Measurements from ENCODE around the gene TMEM221. TPM values are rescaled to one million over a fixed set of nuclear protein-coding genes. Genes with fewer than 3 reads are reported as not detected.

TMEM221 gene
- polyA plus RNA-seq, 1 donor from 2014 or later = not detected

DNA sequence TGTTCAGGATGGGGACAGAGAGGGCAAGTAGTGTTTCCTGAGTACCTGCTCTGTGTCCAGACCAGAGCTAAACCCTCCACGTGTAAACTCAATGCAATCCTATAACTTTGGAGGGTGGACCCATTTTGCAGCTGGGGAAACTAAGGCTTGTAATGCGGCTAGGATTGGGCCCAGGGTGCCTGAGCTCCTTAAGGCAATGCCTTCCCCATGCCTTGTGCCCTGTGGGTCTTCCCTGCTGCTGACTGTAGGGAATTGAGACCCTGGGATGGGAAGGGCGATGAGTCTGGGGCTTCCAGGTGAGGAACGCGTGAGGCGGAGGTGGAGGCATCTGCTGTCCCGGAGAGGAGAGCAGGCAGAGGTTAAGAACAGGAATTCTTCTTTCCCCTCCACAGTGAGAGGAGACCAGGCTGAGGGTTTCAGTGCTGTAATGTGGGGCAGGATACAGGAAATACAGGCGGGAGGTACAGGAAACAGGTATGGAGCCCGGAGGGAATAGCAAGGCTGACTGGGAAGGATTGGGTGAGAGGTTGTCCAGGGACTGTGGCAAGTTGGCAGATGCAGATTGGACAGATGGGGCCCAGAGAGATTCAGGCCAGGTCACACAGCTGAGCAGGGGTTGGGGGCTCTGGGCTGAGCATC lies 41.0 kb upstream of the TMEM221 start:
- Histone ChIP-seq H3K4me3 (ENCODE audit: low read length) (no peak overlapping the region), H3K4me2 (ENCODE audit: low read length) (no peak overlapping the region), H3K9ac (ENCODE audit: low read length) (no peak overlapping the region)

DNA sequence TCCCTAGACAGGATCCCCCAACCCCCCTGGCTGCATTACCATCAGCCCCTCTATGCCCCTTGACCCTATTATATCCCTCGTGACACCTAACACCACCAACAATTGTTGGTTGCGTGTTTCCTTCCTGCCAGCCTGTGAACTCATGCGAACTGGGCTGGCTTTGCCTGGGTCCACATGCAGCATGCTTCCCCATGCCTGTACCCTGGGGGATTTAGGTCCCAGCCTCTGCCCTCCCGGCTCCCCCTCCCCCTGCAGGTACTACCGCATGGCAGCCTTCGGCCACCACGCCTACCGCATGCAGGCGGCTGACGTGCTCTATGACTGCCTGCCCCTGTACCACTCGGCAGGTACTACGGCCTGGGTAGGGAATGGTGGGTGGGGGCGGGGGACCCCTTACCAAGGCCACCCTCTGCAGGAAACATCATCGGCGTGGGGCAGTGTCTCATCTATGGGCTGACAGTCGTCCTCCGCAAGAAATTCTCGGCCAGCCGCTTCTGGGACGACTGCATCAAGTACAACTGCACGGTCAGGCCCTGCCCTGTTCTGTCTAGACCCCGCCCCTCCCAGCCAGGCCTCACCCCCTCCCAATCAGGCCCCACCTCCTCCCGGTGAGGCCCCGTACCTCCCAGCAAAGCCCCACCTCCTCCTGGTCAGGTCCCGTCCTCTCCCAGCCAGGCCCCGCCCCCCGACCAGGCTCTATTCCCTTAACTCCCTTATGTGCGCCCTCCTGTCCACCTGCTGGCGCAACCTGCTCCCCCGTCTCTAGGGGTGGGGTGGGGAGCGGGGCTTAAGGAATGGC lies 40.3 kb upstream of the TMEM221 start:
- H3K4me2 ChIP-seq (ENCODE audit: low read length) = no peak overlapping the region

More for the DNA sequence above, 41.0 kb upstream of the TMEM221 start:
- no peak overlapping the region for H3K27ac ChIP-seq (ENCODE audit: low read length)
- no peaks in the 10 kb centered on the region for H3K9me2 ChIP-seq (ENCODE audit: insufficient read depth, low read length)
- no peaks in the 10 kb centered on the region for H3K9me3 ChIP-seq (ENCODE audit: low read length)
- no peaks in the 10 kb centered on the region for H3K36me3 ChIP-seq (ENCODE audit: insufficient read depth, low read length)
- no peaks in the 10 kb centered on the region for H3K27me3 ChIP-seq (ENCODE audit: insufficient read depth, low read depth, low read length)
- H3F3A ChIP-seq (ENCODE audit: insufficient read depth, low read length, poor library complexity, severe bottlenecking) = no peaks in the 10 kb centered on the region
- H4K20me1 ChIP-seq (ENCODE audit: insufficient read depth) = no peaks in the 10 kb centered on the region
- H2AFZ ChIP-seq (ENCODE audit: low read depth, low read length) = no peak overlapping the region
- no peak for TF ChIP-seq TAF1 (IDR thresholded peaks at IDR 0.05; ENCODE audit: low read depth)
- TF ChIP-seq SMC3 (conservative IDR thresholded peaks at IDR 0.05; ENCODE audit: poor library complexity) = no peak
- TF ChIP-seq MXI1 (conservative IDR thresholded peaks at IDR 0.05; ENCODE audit: poor library complexity, severe bottlenecking) = no peak
- no peak for TF ChIP-seq POLR2AphosphoS5 (IDR thresholded peaks at IDR 0.05)
- TF ChIP-seq RAD21 (conservative IDR thresholded peaks at IDR 0.05) = no peak
- H3K79me2 ChIP-seq (replicated peaks; ENCODE audit: insufficient read depth, low read length) = no peaks in the 10 kb centered on the region

DNA sequence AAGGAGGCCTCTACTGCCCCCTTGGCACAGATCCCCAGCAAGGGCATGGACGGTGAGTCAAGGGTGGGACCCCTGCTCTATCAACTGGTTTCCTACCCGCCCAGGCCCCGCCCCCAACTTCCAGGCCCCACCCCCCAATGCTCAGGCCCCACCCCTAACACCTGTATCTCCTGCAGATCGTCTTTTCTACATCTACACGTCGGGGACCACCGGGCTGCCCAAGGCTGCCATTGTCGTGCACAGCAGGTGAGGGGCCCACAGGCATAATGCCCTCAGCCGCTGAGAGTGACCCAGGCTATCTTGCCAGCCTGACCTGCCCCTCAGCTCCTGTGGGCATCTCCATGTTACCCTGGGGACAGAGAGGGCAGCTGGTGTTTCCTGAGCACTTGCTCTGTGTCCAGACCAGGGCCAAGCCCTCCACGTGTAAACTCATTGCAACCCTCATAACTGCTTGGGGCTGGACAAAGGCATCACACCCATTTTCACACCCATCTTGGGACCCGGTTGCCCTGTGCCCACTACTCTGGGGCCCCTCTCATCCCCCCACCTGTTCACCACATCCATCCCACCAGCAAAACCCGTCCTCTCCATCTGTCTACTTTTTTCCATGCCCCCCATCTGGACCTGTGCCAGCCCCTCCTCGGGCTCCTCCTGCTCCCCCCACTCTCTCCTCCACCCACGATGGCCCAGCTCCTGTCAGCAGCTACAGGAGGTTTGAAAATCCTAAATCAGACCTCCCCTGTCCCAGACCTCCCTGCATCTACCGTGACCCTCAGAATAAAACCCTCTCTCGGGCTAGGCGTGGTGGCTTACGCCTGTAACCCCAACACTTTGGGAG lies 39.0 kb upstream of the TMEM221 start:
- H3F3A ChIP-seq (ENCODE audit: insufficient read depth, low read length, poor library complexity, severe bottlenecking) = no peaks in the 10 kb centered on the region
- TF ChIP-seq EP300 (conservative IDR thresholded peaks at IDR 0.05; ENCODE audit: poor library complexity, severe bottlenecking) (no peak), EZH2 (IDR thresholded peaks at IDR 0.05; ENCODE audit: borderline replicate concordance, insufficient read depth, low read length, poor library complexity, severe bottlenecking) (no peak), RAD21 (conservative IDR thresholded peaks at IDR 0.05) (no peak), MXI1 (conservative IDR thresholded peaks at IDR 0.05; ENCODE audit: poor library complexity, severe bottlenecking) (no peak), SMC3 (conservative IDR thresholded peaks at IDR 0.05; ENCODE audit: poor library complexity) (no peak), TAF1 (IDR thresholded peaks at IDR 0.05; ENCODE audit: low read depth) (no peak), POLR2AphosphoS5 (IDR thresholded peaks at IDR 0.05) (no peak)
- TF ChIP-seq, protein P1, sequence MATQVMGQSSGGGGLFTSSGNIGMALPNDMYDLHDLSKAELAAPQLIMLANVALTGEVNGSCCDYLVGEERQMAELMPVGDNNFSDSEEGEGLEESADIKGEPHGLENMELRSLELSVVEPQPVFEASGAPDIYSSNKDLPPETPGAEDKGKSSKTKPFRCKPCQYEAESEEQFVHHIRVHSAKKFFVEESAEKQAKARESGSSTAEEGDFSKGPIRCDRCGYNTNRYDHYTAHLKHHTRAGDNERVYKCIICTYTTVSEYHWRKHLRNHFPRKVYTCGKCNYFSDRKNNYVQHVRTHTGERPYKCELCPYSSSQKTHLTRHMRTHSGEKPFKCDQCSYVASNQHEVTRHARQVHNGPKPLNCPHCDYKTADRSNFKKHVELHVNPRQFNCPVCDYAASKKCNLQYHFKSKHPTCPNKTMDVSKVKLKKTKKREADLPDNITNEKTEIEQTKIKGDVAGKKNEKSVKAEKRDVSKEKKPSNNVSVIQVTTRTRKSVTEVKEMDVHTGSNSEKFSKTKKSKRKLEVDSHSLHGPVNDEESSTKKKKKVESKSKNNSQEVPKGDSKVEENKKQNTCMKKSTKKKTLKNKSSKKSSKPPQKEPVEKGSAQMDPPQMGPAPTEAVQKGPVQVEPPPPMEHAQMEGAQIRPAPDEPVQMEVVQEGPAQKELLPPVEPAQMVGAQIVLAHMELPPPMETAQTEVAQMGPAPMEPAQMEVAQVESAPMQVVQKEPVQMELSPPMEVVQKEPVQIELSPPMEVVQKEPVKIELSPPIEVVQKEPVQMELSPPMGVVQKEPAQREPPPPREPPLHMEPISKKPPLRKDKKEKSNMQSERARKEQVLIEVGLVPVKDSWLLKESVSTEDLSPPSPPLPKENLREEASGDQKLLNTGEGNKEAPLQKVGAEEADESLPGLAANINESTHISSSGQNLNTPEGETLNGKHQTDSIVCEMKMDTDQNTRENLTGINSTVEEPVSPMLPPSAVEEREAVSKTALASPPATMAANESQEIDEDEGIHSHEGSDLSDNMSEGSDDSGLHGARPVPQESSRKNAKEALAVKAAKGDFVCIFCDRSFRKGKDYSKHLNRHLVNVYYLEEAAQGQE (IDR thresholded peaks at IDR 0.05; ENCODE audit: borderline replicate concordance) = no peak
- TF ChIP-seq, protein P2, sequence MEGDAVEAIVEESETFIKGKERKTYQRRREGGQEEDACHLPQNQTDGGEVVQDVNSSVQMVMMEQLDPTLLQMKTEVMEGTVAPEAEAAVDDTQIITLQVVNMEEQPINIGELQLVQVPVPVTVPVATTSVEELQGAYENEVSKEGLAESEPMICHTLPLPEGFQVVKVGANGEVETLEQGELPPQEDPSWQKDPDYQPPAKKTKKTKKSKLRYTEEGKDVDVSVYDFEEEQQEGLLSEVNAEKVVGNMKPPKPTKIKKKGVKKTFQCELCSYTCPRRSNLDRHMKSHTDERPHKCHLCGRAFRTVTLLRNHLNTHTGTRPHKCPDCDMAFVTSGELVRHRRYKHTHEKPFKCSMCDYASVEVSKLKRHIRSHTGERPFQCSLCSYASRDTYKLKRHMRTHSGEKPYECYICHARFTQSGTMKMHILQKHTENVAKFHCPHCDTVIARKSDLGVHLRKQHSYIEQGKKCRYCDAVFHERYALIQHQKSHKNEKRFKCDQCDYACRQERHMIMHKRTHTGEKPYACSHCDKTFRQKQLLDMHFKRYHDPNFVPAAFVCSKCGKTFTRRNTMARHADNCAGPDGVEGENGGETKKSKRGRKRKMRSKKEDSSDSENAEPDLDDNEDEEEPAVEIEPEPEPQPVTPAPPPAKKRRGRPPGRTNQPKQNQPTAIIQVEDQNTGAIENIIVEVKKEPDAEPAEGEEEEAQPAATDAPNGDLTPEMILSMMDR (IDR thresholded peaks at IDR 0.05; ENCODE audit: poor library complexity, severe bottlenecking) = no peak
- H3K9me3 ChIP-seq (ENCODE audit: low read length) = no peaks in the 10 kb centered on the region
- no peak overlapping the region for H3K4me2 ChIP-seq (ENCODE audit: low read length)
- no peak overlapping the region for H3K4me3 ChIP-seq (ENCODE audit: low read length)
- H4K20me1 ChIP-seq (ENCODE audit: insufficient read depth) = no peaks in the 10 kb centered on the region
- H3K27ac ChIP-seq (ENCODE audit: low read length) = no peak overlapping the region
- no peak overlapping the region for H3K9ac ChIP-seq (ENCODE audit: low read length)
- no peaks in the 10 kb centered on the region for H3K9me2 ChIP-seq (ENCODE audit: insufficient read depth, low read length)
- H3K36me3 ChIP-seq (ENCODE audit: insufficient read depth, low read length) = no peaks in the 10 kb centered on the region
- no peaks in the 10 kb centered on the region for H3K79me2 ChIP-seq (replicated peaks; ENCODE audit: insufficient read depth, low read length)
- H2AFZ ChIP-seq (ENCODE audit: low read depth, low read length) = no peak overlapping the region
- H3K27me3 ChIP-seq (ENCODE audit: insufficient read depth, low read depth, low read length) = no peaks in the 10 kb centered on the region

More for the DNA sequence above, 40.3 kb upstream of the TMEM221 start:
- no peaks in the 10 kb centered on the region for H3K36me3 ChIP-seq (ENCODE audit: insufficient read depth, low read length)
- no peaks in the 10 kb centered on the region for H3K79me2 ChIP-seq (replicated peaks; ENCODE audit: insufficient read depth, low read length)
- H4K20me1 ChIP-seq (ENCODE audit: insufficient read depth) = no peaks in the 10 kb centered on the region
- no peaks in the 10 kb centered on the region for H3F3A ChIP-seq (ENCODE audit: insufficient read depth, low read length, poor library complexity, severe bottlenecking)
- no peak overlapping the region for H3K4me3 ChIP-seq (ENCODE audit: low read length)
- no peak overlapping the region for H3K27ac ChIP-seq (ENCODE audit: low read length)
- no peak overlapping the region for H3K9ac ChIP-seq (ENCODE audit: low read length)
- TF ChIP-seq RAD21 (conservative IDR thresholded peaks at IDR 0.05) = no peak
- no peaks in the 10 kb centered on the region for H3K9me2 ChIP-seq (ENCODE audit: insufficient read depth, low read length)
- H3K9me3 ChIP-seq (ENCODE audit: low read length) = no peaks in the 10 kb centered on the region
- H2AFZ ChIP-seq (ENCODE audit: low read depth, low read length) = no peak overlapping the region
- no peaks in the 10 kb centered on the region for H3K27me3 ChIP-seq (ENCODE audit: insufficient read depth, low read depth, low read length)
